Measurements from ENCODE around the gene SUN5.

DNA sequence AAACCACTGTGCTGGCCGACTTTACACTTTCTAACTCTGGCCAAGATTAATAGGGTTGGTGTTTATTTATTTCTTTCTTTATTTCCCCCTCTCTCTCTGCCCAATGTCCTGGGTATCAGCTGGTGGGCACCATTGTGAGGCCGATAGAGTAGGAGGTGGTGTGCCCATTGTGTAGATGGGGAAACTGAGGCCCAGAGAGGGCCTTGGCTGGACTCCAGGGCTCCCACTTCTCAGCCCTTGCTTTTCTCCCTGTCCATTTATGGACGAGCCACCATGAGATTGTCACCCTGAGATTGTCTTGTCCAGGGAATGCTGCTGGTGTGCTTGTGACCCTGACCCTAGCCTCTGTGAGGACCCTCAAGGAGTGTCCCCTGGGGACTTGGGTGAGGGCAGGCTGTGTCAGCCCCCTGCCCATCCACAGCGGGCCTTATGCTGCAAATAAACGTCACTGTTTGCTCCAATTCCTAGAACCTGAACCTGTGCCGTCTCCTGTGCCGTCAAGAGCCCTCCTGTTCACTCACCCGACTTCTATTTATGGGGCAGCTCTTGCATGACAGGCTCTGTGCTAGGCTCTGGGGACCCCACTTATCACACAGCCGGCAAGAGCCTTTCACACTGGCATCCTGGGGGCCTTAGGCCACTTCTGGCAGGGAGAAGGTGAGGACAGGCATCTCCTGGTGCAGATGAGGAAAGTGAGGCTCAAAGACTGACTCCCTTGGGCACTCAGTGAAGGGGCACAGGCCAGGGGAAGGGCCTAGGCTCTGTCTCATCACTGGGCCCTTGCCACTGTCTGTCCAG lies 24.8 kb downstream of the SUN5 start:
- TF ChIP-seq, protein P1, sequence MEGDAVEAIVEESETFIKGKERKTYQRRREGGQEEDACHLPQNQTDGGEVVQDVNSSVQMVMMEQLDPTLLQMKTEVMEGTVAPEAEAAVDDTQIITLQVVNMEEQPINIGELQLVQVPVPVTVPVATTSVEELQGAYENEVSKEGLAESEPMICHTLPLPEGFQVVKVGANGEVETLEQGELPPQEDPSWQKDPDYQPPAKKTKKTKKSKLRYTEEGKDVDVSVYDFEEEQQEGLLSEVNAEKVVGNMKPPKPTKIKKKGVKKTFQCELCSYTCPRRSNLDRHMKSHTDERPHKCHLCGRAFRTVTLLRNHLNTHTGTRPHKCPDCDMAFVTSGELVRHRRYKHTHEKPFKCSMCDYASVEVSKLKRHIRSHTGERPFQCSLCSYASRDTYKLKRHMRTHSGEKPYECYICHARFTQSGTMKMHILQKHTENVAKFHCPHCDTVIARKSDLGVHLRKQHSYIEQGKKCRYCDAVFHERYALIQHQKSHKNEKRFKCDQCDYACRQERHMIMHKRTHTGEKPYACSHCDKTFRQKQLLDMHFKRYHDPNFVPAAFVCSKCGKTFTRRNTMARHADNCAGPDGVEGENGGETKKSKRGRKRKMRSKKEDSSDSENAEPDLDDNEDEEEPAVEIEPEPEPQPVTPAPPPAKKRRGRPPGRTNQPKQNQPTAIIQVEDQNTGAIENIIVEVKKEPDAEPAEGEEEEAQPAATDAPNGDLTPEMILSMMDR (IDR thresholded peaks at IDR 0.05 in 4 of 5, conservative IDR thresholded peaks at IDR 0.05 in 1 of 5): no peak
- no peak for TF ChIP-seq POLR2A (IDR thresholded peaks at IDR 0.05)
